GM12878 (cell line): Measurements from ENCODE around the gene KNTC1. TPM values are rescaled to one million over a fixed set of nuclear protein-coding genes. Genes with fewer than 3 reads are reported as not detected.

Experiments
- ATAC-seq: fragments of 200-7000 bp; cut with Tn5 transposase; 3 replicates; pipeline ENCODE4 v1.9.1; 2020; ENCODE audit warnings: mild to moderate bottlenecking, moderate library complexity
- BruUV-seq: library from RNA; stranded (reverse); fragments of 400-500 nt; replicated peaks from 2 replicates; lab custom pipeline; 2021; lab: Mats Ljungman, UMichigan
- CTCF ChIA-PET: fragments of 300-600 bp; sonication (Branson Sonifier 250); formaldehyde crosslinking; extraction: SDS; loops from one replicate; lab custom pipeline; 2021; ENCODE audit warnings: inconsistent platforms; lab: Yijun Ruan, JAX
- POLR2A ChIA-PET: fragments of 350-600 bp; formaldehyde crosslinking; extraction: SDS; loops from one replicate; lab custom pipeline; 2021; ENCODE audit warnings: inconsistent platforms; lab: Charles Lee
- RAD21 ChIA-PET: fragments of 300-600 bp; sonication (Branson Sonifier 250); formaldehyde crosslinking; loops from one replicate; lab custom pipeline; 2023; ENCODE audit warnings: antibody characterized with exemption; ENCODE audit not compliant: unreplicated experiment; lab: Charles Lee
- SMC1A ChIA-PET: fragments of 300-600 bp; sonication (Branson Sonifier 250); formaldehyde crosslinking; loops from one replicate; lab custom pipeline; 2023; ENCODE audit not compliant: unreplicated experiment, uncharacterized antibody; lab: Charles Lee
- DNase-seq: peaks from one replicate; pipeline ENCODE4 v3.0.0-alpha.2; 2011; ENCODE audit warnings: low read depth, low spot score
- FAIRE-seq: peaks from 3 replicates; lab custom pipeline; 2011; peaks lifted over from hg19 to GRCh38; lab: Jason Lieb, UNC
- H2AFZ ChIP-seq: 2 replicates; pipeline ENCODE4 v1.6.0; 2011; ENCODE audit warnings: low read depth, low read length, control low read depth; ENCODE audit not compliant: control insufficient read depth
- H3K27ac ChIP-seq: 2 replicates; pipeline ENCODE4 v1.5.1; 2011; ENCODE audit warnings: control low read depth; ENCODE audit not compliant: control insufficient read depth, insufficient read depth
- H3K27me3 ChIP-seq, 2 experiments: replicated peaks in 1 of 2; 2 replicates each; pipeline versions ENCODE4 v1.6.0 to v1.6.1; 2011; ENCODE audit warnings: low read length in 1 of 2; ENCODE audit not compliant: control insufficient read depth in 2 of 2, insufficient read depth in 2 of 2
- H3K36me3 ChIP-seq, 2 experiments: 2 replicates each; pipeline ENCODE4 v1.5.1; 2011; ENCODE audit warnings: low read length in 1 of 2; ENCODE audit not compliant: control insufficient read depth in 2 of 2, insufficient read depth in 2 of 2
- H3K4me1 ChIP-seq: 2 replicates; pipeline ENCODE4 v1.6.1; 2011; ENCODE audit warnings: mild to moderate bottlenecking, low read length, moderate library complexity, mixed read lengths; ENCODE audit not compliant: control insufficient read depth, insufficient read depth
- H3K4me2 ChIP-seq: 2 replicates; pipeline ENCODE4 v1.6.0; 2011; ENCODE audit warnings: control low read depth; ENCODE audit not compliant: control insufficient read depth, insufficient read depth
- H3K4me3 ChIP-seq: fragments of 200-600 bp; sonication (generic); 2 replicates; pipeline ENCODE4 v1.5.1; 2016
- H3K79me2 ChIP-seq: 2 replicates; pipeline ENCODE4 v1.6.0; 2011; ENCODE audit warnings: low read length; ENCODE audit not compliant: control insufficient read depth, insufficient read depth
- H3K9ac ChIP-seq: 2 replicates; pipeline ENCODE4 v1.8.0; 2011; ENCODE audit warnings: low read length, control low read depth, mixed read lengths; ENCODE audit not compliant: control insufficient read depth, insufficient read depth
- H3K9me3 ChIP-seq: replicated peaks from 3 replicates; pipeline ENCODE4 v1.5.1; 2011; ENCODE audit warnings: mild to moderate bottlenecking, low read length; ENCODE audit not compliant: control insufficient read depth, insufficient read depth
- H4K20me1 ChIP-seq: 2 replicates; pipeline ENCODE4 v1.6.0; 2011; ENCODE audit not compliant: control insufficient read depth, insufficient read depth
- BACH1 ChIP-seq: fragments of 450-650 bp; IDR thresholded peaks from 2 replicates; pipeline ENCODE4 v1.6.1; 2017; ENCODE audit warnings: mild to moderate bottlenecking, borderline replicate concordance
- BMI1 ChIP-seq: fragments of 450-650 bp; IDR thresholded peaks from 2 replicates; pipeline ENCODE4 v1.6.1; 2016; ENCODE audit warnings: mild to moderate bottlenecking, moderate library complexity, borderline replicate concordance
- BRCA1 ChIP-seq: IDR thresholded peaks from 2 replicates; pipeline ENCODE4 v1.6.1; 2011; ENCODE audit warnings: low read depth, low read length, improper control_type of control experiment
- CREM ChIP-seq: IDR thresholded peaks from 2 replicates; pipeline ENCODE4 v1.6.1; 2014; ENCODE audit warnings: antibody characterized with exemption, low read depth
- EGR1 ChIP-seq, 2 experiments: IDR thresholded peaks; 1 replicate in 1 of 2; 2 replicates in 1 of 2; pipeline ENCODE4 v1.6.1; 2011 to 2012; ENCODE audit warnings: low read depth in 2 of 2, low read length in 2 of 2, borderline replicate concordance in 1 of 2, mild to moderate bottlenecking in 1 of 2, moderate library complexity in 1 of 2
- EP300 ChIP-seq, 2 experiments: fragments of 150-350 bp in 1 of 2; IDR thresholded peaks; 2 replicates each; pipeline ENCODE4 v1.6.1; 2011 to 2012; ENCODE audit warnings: low read depth in 2 of 2, low read length in 2 of 2, borderline replicate concordance in 1 of 2, improper control_type of control experiment in 1 of 2, inconsistent platforms in 1 of 2; ENCODE audit not compliant: control insufficient read depth in 1 of 2
- GABPA ChIP-seq: IDR thresholded peaks from 2 replicates; pipeline ENCODE4 v1.6.1; 2014; ENCODE audit warnings: antibody characterized with exemption, low read depth, mild to moderate bottlenecking, inconsistent platforms
- IRF3 ChIP-seq: fragments of 450-650 bp; IDR thresholded peaks from 2 replicates; pipeline ENCODE4 v1.6.1; 2014; ENCODE audit warnings: mild to moderate bottlenecking
- LARP7 ChIP-seq: fragments of 450-650 bp; IDR thresholded peaks from 2 replicates; pipeline ENCODE4 v1.6.1; 2017; ENCODE audit warnings: mild to moderate bottlenecking
- MAX ChIP-seq: IDR thresholded peaks from 2 replicates; pipeline ENCODE4 v1.6.1; 2012; ENCODE audit warnings: low read depth, low read length, improper control_type of control experiment
- MTA3 ChIP-seq: IDR thresholded peaks from 2 replicates; pipeline ENCODE4 v1.6.1; 2012; ENCODE audit warnings: low read length, inconsistent platforms, borderline replicate concordance
- RB1 ChIP-seq: fragments of 450-650 bp; formaldehyde crosslinking; IDR thresholded peaks from 2 replicates; pipeline ENCODE4 v1.6.1; 2017; ENCODE audit warnings: mild to moderate bottlenecking, borderline replicate concordance
- SREBF1 ChIP-seq: IDR thresholded peaks from 2 replicates; pipeline ENCODE4 v1.6.1; 2012; ENCODE audit warnings: mild to moderate bottlenecking, low read length
- TBL1XR1 ChIP-seq: IDR thresholded peaks from 2 replicates; pipeline ENCODE4 v1.6.1; 2012; ENCODE audit warnings: low read depth, low read length, improper control_type of control experiment
- WRNIP1 ChIP-seq: IDR thresholded peaks from 2 replicates; pipeline ENCODE4 v1.6.1; 2011; ENCODE audit warnings: low read depth, low read length, improper control_type of control experiment, borderline replicate concordance
- YY1 ChIP-seq: IDR thresholded peaks from 2 replicates; pipeline ENCODE4 v1.6.1; 2011; ENCODE audit warnings: low read depth, mild to moderate bottlenecking, low read length
- ZBTB40 ChIP-seq: fragments of 450-650 bp; IDR thresholded peaks from 2 replicates; pipeline ENCODE4 v1.6.1; 2016; ENCODE audit warnings: mild to moderate bottlenecking, moderate library complexity, borderline replicate concordance
- ZSCAN29 ChIP-seq: fragments of 450-650 bp; IDR thresholded peaks from 2 replicates; pipeline ENCODE4 v1.6.1; 2017; ENCODE audit warnings: mild to moderate bottlenecking, moderate library complexity
- WGBS: methylation state at CpG from one replicate; pipeline ENCODE4 v1.1.6; 2016; ENCODE audit warnings: low lambda C conversion rate; ENCODE audit not compliant: insufficient replicate concordance, insufficient coverage; ENCODE audit errors: missing lambda C conversion rate; 5-methylcytosine and 5-hydroxymethylcytosine counted together
- in situ Hi-C: fragments of 300-500 bp; cut with MboI; formaldehyde crosslinking; loops from 9 replicates; pipeline ENCODE4 v1.14.3; 2018; ENCODE audit warnings: mixed read lengths
- intact Hi-C: fragments of 100-400 bp; cut with micrococcal nuclease; formaldehyde crosslinking; loops from one replicate; pipeline ENCODE4 v1.14.2; 2022; ENCODE audit not compliant: unreplicated experiment
- polyA plus RNA-seq, 11 experiments: library from polyadenylated mRNA; depleted of rRNA in 4 of 11; unstranded in 6 of 11; stranded (reverse) in 5 of 11; fragments of >200 nt; fragmentation: Nextera tagmentation in 4 of 11; fragmentation: Illumina TruSeq in 1 of 11; extraction: Ambion mirVana in 4 of 11; extraction: Trizol in 1 of 11; gene quantifications; 1 replicate in 1 of 11; 2 replicates in 10 of 11; pipeline versions ENCODE4 v1.2.1 to v1.2.3, GENCODE V29; 2011 to 2016; ENCODE audit warnings: inconsistent platforms in 2 of 11, missing spikeins in 2 of 11, low read depth in 1 of 11
- total RNA-seq, 4 experiments: library from RNA; depleted of rRNA in 3 of 4; stranded (reverse); fragments of >200 nt in 3 of 4; fragmentation: Illumina TruSeq in 1 of 4; extraction: Trizol in 1 of 4; gene quantifications; 2 replicates each; pipeline versions ENCODE4 v1.2.1 to v1.2.3, GENCODE V29; 2013 to 2021

Gene KNTC1
- total and polyA plus RNA-seq, 10 of the 15 experiments (the other 5 are each of a cell fraction or from before 2014, with no cell fraction given) = 37.2 to 118 (median 76.3) TPM

GRCh38 chr12:122672515-122672914 is 145.5 kb downstream of the KNTC1 start:
- POLR2A ChIA-PET = no interaction called here

More at GRCh38 chr12:122672515-122672914, 145.5 kb downstream of the KNTC1 start:
- Histone ChIP-seq H3K9ac (no peak overlapping the region), H3K4me3 (no peak overlapping the region), H2AFZ (no peak overlapping the region), H3K4me1 (no peaks in the 10 kb centered on the region), H3K79me2 (no peaks in the 10 kb centered on the region), H3K9me3 (no peaks in the 10 kb centered on the region), H3K27ac (no peak overlapping the region), H3K4me2 (no peak overlapping the region), H3K36me3 (no peaks in the 10 kb centered on the region), H3K27me3 (no peaks in the 10 kb centered on the region), H4K20me1 (no peaks in the 10 kb centered on the region)
- TF ChIP-seq TBL1XR1 = no peak
- no peak for TF ChIP-seq YY1
- no peak for TF ChIP-seq BACH1
- TF ChIP-seq EP300 (IDR thresholded peaks at IDR 0.05; ENCODE audit: borderline replicate concordance in 1 of 2, control insufficient read depth in 1 of 2, low read depth in 2 of 2, low read length in 2 of 2) = no peak
- TF ChIP-seq ZSCAN29 = no peak
- no peak for TF ChIP-seq EGR1 (IDR thresholded peaks at IDR 0.05; ENCODE audit: borderline replicate concordance in 1 of 2, low read depth in 2 of 2, low read length in 2 of 2)
- no peak for TF ChIP-seq RB1
- TF ChIP-seq LARP7 = no peak
- TF ChIP-seq ZBTB40 = no peak
- TF ChIP-seq MAX = no peak
- TF ChIP-seq BRCA1 = no peak
- TF ChIP-seq SREBF1 = no peak
- no peak for TF ChIP-seq WRNIP1
- no peak for TF ChIP-seq IRF3
- no peak for TF ChIP-seq MTA3
- TF ChIP-seq CREM = no peak
- TF ChIP-seq BMI1 = no peak
- no peak for TF ChIP-seq GABPA
- ATAC-seq (no peak), DNase-seq (no peak), FAIRE-seq (no peak)
- in situ Hi-C loops (no loop called here), intact Hi-C loops (no loop called here)
- SMC1A ChIA-PET = interaction anchor here (1.4 kb wide), 1 partner anchor 33 kb away, joined by 3 read pairs; no protein-coding TSS in a partner anchor
- CTCF ChIA-PET = interaction anchor here (0.5 to 1.6 kb wide), 4 partner anchors 10 to 45 kb away, joined by 3 to 5 read pairs (median 4); no protein-coding TSS in a partner anchor
- RAD21 ChIA-PET = no interaction called here
- 74% methylated on average over 2 of the region's 2 CpGs for WGBS
- no TSS peak for BruUV-seq
